MV-4-11 (cell line): Measurements from ENCODE around the gene ADCY1.

ENCODE experiments used
- DNase-seq: peaks from one replicate; lab custom pipeline; 2025; lab: John Stamatoyannopoulos, UW

Gene ADCY1

GRCh38 chr7:45625714-45626440, 51.7 kb downstream of the ADCY1 start:
- no peak for DNase-seq

- no peak for DNase-seq
These were observed 52.6 kb downstream of the ADCY1 start for GRCh38 chr7:45626441-45627430.

GRCh38 chr7:45627691-45628456, 53.7 kb downstream of the ADCY1 start:
- no peak for DNase-seq

- DNase-seq: no peak
These were observed 57.4 kb downstream of the ADCY1 start for GRCh38 chr7:45631569-45631968.

GRCh38 chr7:45636733-45637132, 62.6 kb downstream of the ADCY1 start:
- DNase-seq: no peak

GRCh38 chr7:45638916-45639315, 64.7 kb downstream of the ADCY1 start:
- no peak for DNase-seq

GRCh38 chr7:45642044-45642443, 67.9 kb downstream of the ADCY1 start:
- DNase-seq: no peak

- DNase-seq: no peak
These were observed 69.5 kb downstream of the ADCY1 start for GRCh38 chr7:45643630-45644029.

- no peak for DNase-seq
These were observed 70.1 kb downstream of the ADCY1 start for GRCh38 chr7:45644237-45644636.

- no peak for DNase-seq
These were observed 71.2 kb downstream of the ADCY1 start for GRCh38 chr7:45645141-45645969.

GRCh38 chr7:45646207-45646821, 72.1 kb downstream of the ADCY1 start:
- no peak for DNase-seq

GRCh38 chr7:45646996-45647825, 73.0 kb downstream of the ADCY1 start:
- no peak for DNase-seq

- DNase-seq: no peak
These were observed 74.0 kb downstream of the ADCY1 start for GRCh38 chr7:45647967-45648670.

GRCh38 chr7:45648671-45648995, 74.5 kb downstream of the ADCY1 start:
- no peak for DNase-seq

GRCh38 chr7:45649560-45650346, 75.6 kb downstream of the ADCY1 start:
- DNase-seq: no peak

- no peak for DNase-seq
These were observed 76.5 kb downstream of the ADCY1 start for GRCh38 chr7:45650404-45651394.

GRCh38 chr7:45651540-45651939, 77.4 kb downstream of the ADCY1 start:
- DNase-seq: no peak
